DOHH2 (cell line): Measurements from ENCODE around the gene CDK19.

Experiments used
- H3F3A ChIP-seq: fragments of 200-600 bp; sonication (generic), shearing (Covaris generic); 2 replicates; pipeline ENCODE4 v1.6.0; 2016; ENCODE audit warnings: antibody characterized with exemption, mild to moderate bottlenecking; ENCODE audit not compliant: control insufficient read depth, insufficient read depth
- H3K27ac ChIP-seq: fragments of 200-600 bp; sonication (generic); 2 replicates; pipeline ENCODE4 v1.5.1; 2014; ENCODE audit warnings: low read depth, mild to moderate bottlenecking, low read length, moderate library complexity
- H3K27me3 ChIP-seq: fragments of 200-600 bp; sonication (generic); 2 replicates; pipeline ENCODE4 v1.6.1; 2014; ENCODE audit warnings: mild to moderate bottlenecking, low read length, mixed read lengths; ENCODE audit not compliant: control insufficient read depth
- H3K36me3 ChIP-seq: fragments of 200-600 bp; sonication (generic); 2 replicates; pipeline ENCODE4 v1.6.1; 2014; ENCODE audit warnings: mild to moderate bottlenecking, low read length, moderate library complexity, mixed read lengths; ENCODE audit not compliant: control insufficient read depth
- H3K4me1 ChIP-seq: fragments of 200-600 bp; sonication (generic); 2 replicates; pipeline ENCODE4 v1.6.1; 2014; ENCODE audit warnings: mild to moderate bottlenecking, low read length, mixed read lengths; ENCODE audit not compliant: control insufficient read depth
- H3K4me2 ChIP-seq: fragments of 200-600 bp; sonication (generic); 2 replicates; pipeline ENCODE4 v1.6.0; 2014; ENCODE audit warnings: mild to moderate bottlenecking, low read length, moderate library complexity
- H3K4me3 ChIP-seq: fragments of 200-600 bp; sonication (generic); 2 replicates; pipeline ENCODE4 v1.5.1; 2014; ENCODE audit warnings: mild to moderate bottlenecking, low read length, mixed read lengths
- H3K79me2 ChIP-seq: fragments of 200-600 bp; sonication (generic); 2 replicates; pipeline ENCODE4 v1.6.1; 2014; ENCODE audit warnings: mild to moderate bottlenecking, low read length, mixed read lengths; ENCODE audit not compliant: control insufficient read depth
- H3K9me2 ChIP-seq: fragments of 200-600 bp; sonication (generic); replicated peaks from 2 replicates; pipeline ENCODE4 v1.6.1; 2014; ENCODE audit warnings: mild to moderate bottlenecking, low read length, mixed read lengths; ENCODE audit not compliant: control insufficient read depth
- H3K9me3 ChIP-seq: fragments of 200-600 bp; sonication (generic); 2 replicates; pipeline ENCODE4 v1.6.1; 2014; ENCODE audit warnings: antibody characterized with exemption, low read length, mixed read lengths; ENCODE audit not compliant: control insufficient read depth, insufficient read depth
- H4K20me1 ChIP-seq: fragments of 200-600 bp; sonication (generic); 2 replicates; pipeline ENCODE4 v1.6.0; 2014; ENCODE audit warnings: low read depth, mild to moderate bottlenecking, antibody characterized with exemption, low read length, moderate library complexity; ENCODE audit not compliant: control insufficient read depth, insufficient read depth
- EZH2phosphoT487 ChIP-seq: fragments of 200-600 bp; sonication (generic); IDR thresholded peaks from 2 replicates; pipeline ENCODE4 v1.6.1; 2017; ENCODE audit warnings: borderline replicate concordance, mild to moderate bottlenecking, antibody characterized with exemption, low read length, moderate library complexity, mixed read lengths
- TF ChIP-seq, protein P1 (sequence below): fragments of 200-600 bp; sonication (generic); IDR thresholded peaks from one replicate; pipeline ENCODE4 v1.5.1; 2014; ENCODE audit warnings: antibody characterized with exemption, mild to moderate bottlenecking, low read depth, low read length; ENCODE audit not compliant: poor library complexity, severe bottlenecking

CDK19 gene

DNA sequence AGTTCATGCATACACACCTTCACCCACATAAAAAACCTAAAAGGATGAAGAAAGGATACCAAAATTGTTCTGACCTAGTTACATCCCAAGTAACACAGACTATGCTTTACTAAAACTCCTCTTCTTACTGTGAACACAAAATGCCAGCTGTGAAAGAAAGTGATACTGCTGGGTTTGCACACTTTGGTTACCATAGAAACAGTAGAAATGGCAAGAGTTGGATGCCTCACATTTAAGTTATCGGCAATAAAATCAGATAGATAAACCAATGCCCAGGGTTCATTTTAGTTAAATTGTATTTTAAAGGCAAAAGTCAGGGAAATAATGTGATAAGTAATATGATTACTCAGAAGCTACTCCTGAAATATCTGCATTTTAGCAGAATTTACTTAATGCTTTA lies 161.9 kb downstream of the CDK19 start:
- TF ChIP-seq EZH2phosphoT487, result no peak
- TF ChIP-seq, protein P1, sequence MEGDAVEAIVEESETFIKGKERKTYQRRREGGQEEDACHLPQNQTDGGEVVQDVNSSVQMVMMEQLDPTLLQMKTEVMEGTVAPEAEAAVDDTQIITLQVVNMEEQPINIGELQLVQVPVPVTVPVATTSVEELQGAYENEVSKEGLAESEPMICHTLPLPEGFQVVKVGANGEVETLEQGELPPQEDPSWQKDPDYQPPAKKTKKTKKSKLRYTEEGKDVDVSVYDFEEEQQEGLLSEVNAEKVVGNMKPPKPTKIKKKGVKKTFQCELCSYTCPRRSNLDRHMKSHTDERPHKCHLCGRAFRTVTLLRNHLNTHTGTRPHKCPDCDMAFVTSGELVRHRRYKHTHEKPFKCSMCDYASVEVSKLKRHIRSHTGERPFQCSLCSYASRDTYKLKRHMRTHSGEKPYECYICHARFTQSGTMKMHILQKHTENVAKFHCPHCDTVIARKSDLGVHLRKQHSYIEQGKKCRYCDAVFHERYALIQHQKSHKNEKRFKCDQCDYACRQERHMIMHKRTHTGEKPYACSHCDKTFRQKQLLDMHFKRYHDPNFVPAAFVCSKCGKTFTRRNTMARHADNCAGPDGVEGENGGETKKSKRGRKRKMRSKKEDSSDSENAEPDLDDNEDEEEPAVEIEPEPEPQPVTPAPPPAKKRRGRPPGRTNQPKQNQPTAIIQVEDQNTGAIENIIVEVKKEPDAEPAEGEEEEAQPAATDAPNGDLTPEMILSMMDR, result no peak
- no peak overlapping the region for H3K4me2 ChIP-seq
- H3K36me3 ChIP-seq, result peaks cover 5% of the 10 kb centered on the region; the same call in 1 of the 2 replicates
- no peaks in the 10 kb centered on the region for H3K9me3 ChIP-seq
- H3F3A ChIP-seq, result no peaks in the 10 kb centered on the region
- no peaks in the 10 kb centered on the region for H3K9me2 ChIP-seq
- H3K4me1 ChIP-seq, result no peaks in the 10 kb centered on the region
- H3K79me2 ChIP-seq, result no peaks in the 10 kb centered on the region
- no peaks in the 10 kb centered on the region for H4K20me1 ChIP-seq
- H3K4me3 ChIP-seq, result no peak overlapping the region
- H3K27ac ChIP-seq, result no peak overlapping the region
- H3K27me3 ChIP-seq, result no peaks in the 10 kb centered on the region

DNA sequence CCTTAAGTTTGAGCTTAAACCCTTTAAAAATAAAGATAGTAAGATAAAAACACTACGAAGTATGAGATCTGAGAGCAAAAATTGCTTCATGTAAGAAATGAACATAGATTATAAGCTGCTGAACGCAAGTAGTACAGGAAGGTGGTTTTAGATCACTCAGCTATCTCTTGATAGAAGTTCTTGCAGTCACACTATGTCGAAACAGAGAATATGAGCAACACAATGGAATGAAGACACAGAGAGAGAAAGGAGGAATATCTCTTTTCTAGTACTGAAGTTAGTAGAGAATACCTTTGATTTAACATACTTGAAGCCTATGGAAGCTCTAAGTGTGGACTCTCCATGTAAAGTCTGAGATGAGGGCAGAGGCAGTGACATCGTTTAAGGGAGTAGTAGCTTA lies 162.7 kb downstream of the CDK19 start:
- H3K4me3 ChIP-seq, result no peak overlapping the region
- H3K27me3 ChIP-seq, result no peaks in the 10 kb centered on the region
- H3K4me2 ChIP-seq, result no peak overlapping the region
- H3K9me3 ChIP-seq, result no peaks in the 10 kb centered on the region
- no peaks in the 10 kb centered on the region for H3F3A ChIP-seq
- TF ChIP-seq, protein P1, result no peak
- TF ChIP-seq EZH2phosphoT487, result no peak
- no peaks in the 10 kb centered on the region for H3K9me2 ChIP-seq
- H3K79me2 ChIP-seq, result no peaks in the 10 kb centered on the region
- no peaks in the 10 kb centered on the region for H4K20me1 ChIP-seq
- no peaks in the 10 kb centered on the region for H3K36me3 ChIP-seq
- no peaks in the 10 kb centered on the region for H3K4me1 ChIP-seq
- no peak overlapping the region for H3K27ac ChIP-seq

DNA sequence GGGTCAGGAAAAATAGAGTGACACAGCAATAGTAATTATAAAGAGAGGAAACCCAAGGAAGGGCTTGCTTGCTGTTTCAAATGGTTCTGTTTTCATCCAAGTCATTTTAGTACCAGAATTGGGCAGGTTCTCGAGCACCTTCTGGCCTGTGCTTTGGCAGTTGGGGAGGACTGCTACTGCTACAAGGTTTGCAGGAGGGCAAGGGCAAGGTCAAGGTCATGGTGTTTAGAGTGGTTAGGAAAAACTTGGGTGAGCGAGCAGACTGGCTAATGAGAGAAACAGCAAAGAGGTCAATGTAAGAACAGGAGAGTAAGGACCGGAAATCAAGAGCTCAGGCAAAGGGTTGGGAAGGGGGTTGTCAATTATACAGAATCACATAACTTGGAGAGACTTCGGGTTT lies 164.5 kb downstream of the CDK19 start:
- Histone ChIP-seq H3K9me2 (no peaks in the 10 kb centered on the region), H4K20me1 (no peaks in the 10 kb centered on the region), H3K9me3 (no peaks in the 10 kb centered on the region), H3K4me3 (no peak overlapping the region), H3K4me2 (no peak overlapping the region), H3F3A (no peaks in the 10 kb centered on the region), H3K36me3 (peaks cover 3% of the 10 kb centered on the region; the same call in 1 of the 2 replicates), H3K27ac (no peak overlapping the region), H3K27me3 (no peaks in the 10 kb centered on the region), H3K4me1 (no peaks in the 10 kb centered on the region), H3K79me2 (no peaks in the 10 kb centered on the region)
- no peak for TF ChIP-seq EZH2phosphoT487
- TF ChIP-seq, protein P1, result no peak
